Muscle of leg (tissue), 11 donors: ENCODE measurements around the gene RTL1. TPM values are rescaled to one million over a fixed set of nuclear protein-coding genes. Genes with fewer than 3 reads are reported as not detected.

Experiments
- DNase-seq: peaks from one replicate; pipeline ENCODE4 v3.0.0; 2013
- H3K27ac ChIP-seq: one replicate; pipeline ENCODE4 v1.5.1; 2013; ENCODE audit warnings: mild to moderate bottlenecking, low read length, control low read depth
- H3K27me3 ChIP-seq: one replicate; pipeline ENCODE4 v1.6.1; 2013; ENCODE audit warnings: low read length; ENCODE audit not compliant: control insufficient read depth, insufficient read depth
- H3K36me3 ChIP-seq: one replicate; pipeline ENCODE4 v1.6.1; 2013; ENCODE audit warnings: low read length; ENCODE audit not compliant: control insufficient read depth, insufficient read depth
- H3K4me1 ChIP-seq: one replicate; pipeline ENCODE4 v1.6.1; 2013; ENCODE audit warnings: low read length; ENCODE audit not compliant: control insufficient read depth, insufficient read depth
- H3K4me3 ChIP-seq: one replicate; pipeline ENCODE4 v1.5.1; 2013; ENCODE audit warnings: low read length, control low read depth
- H3K9me3 ChIP-seq: replicated peaks from 2 replicates; pipeline ENCODE4 v1.6.1; 2013; ENCODE audit warnings: low read depth, low read length; ENCODE audit not compliant: control insufficient read depth
- WGBS: methylation state at CpG from one replicate; pipeline ENCODE4 v1.1.5; 2013; ENCODE audit warnings: missing lambda C conversion rate; ENCODE audit not compliant: insufficient coverage; 5-methylcytosine and 5-hydroxymethylcytosine counted together
- polyA plus RNA-seq, 8 donors: library from polyadenylated mRNA; unstranded; fragments of 120-200 nt; gene quantifications; one replicate each; pipeline versions ENCODE4 v1.2.1 to v1.2.3, GENCODE V29; 2013; ENCODE audit warnings: inconsistent platforms in 1 of 8, low replicate concordance in 1 of 8; ENCODE audit not compliant: insufficient read length in 8 of 8, insufficient read depth in 1 of 8
- total RNA-seq: library from RNA; stranded (reverse); fragments of 120-200 nt; gene quantifications from one replicate; pipeline ENCODE4 v1.2.4, GENCODE V29; 2013

The RTL1 gene
- total and polyA plus RNA-seq, 9 donors, result 12.8 to 58.1 (median 43.0) TPM

- WGBS, result 82% methylated on average over 11 of the region's 11 CpGs
- H3K9me3 ChIP-seq, result no peaks in the 10 kb centered on the region
- peaks cover 73% of the 10 kb centered on the region for H3K4me1 ChIP-seq
- H3K36me3 ChIP-seq, result peaks cover 74% of the 10 kb centered on the region
- no peaks in the 10 kb centered on the region for H3K27me3 ChIP-seq
- no peak overlapping the region for H3K4me3 ChIP-seq
- DNase-seq, result no peak
- peak overlapping the region; percentile 67 for H3K27ac ChIP-seq
Observed at GRCh38 chr14:100883789-100884101, 19.8 kb downstream of the RTL1 start.

GRCh38 chr14:100882991-100883788 is 20.3 kb downstream of the RTL1 start:
- no peak overlapping the region for H3K4me3 ChIP-seq
- DNase-seq, result no peak
- H3K4me1 ChIP-seq, result peaks cover 79% of the 10 kb centered on the region
- 92% methylated on average over 46 of the region's 46 CpGs for WGBS
- H3K27me3 ChIP-seq, result no peaks in the 10 kb centered on the region
- H3K27ac ChIP-seq, result peak overlapping the region; percentile 67
- H3K36me3 ChIP-seq, result peaks cover 80% of the 10 kb centered on the region
- no peaks in the 10 kb centered on the region for H3K9me3 ChIP-seq

DNA sequence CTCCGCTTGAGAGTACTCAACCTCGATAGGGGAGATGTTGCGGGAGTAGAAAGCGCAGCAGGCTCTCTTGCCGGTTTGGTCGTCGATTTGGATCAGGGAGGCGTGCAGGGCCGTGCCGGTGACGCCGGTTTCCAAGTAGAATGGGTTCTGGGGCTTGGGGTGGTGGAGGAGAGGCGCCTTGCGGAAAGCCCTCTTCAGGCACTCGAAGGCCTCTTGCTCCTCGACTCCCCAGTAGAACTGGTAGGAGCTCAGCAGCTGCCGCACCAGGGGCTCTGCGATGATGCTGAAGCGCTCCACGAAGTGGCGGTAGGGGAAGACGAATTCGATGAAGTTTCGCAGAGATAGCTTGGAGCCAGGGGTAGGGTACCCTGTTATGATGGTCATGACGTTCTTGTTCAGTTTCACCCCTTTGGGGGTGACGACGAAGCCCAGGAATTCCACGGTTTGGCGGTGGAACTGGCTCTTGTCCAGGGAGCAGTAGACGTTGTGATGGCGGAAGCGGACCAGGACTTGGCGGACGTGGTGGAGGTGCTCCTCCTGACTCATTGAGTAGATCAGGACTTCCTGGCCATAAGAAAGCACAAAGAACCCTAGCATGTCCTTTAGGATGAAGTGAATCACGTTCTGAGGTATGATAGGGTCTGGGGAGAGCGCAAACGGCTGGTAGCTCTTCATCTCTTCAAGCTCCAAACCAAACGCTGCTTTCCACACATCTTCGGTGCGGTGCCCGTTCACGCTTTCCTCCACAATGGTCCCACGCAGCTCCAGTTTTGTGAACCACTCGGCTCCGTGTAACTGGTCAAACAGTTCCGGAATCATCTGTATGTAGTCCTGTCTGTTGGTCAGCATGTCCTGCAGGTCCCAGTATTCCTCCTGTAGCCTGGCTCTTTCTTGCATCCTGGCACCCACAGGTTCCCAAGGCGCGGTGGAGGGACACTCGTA is 21.2 kb downstream of the RTL1 start:
- no peaks in the 10 kb centered on the region for H3K9me3 ChIP-seq
- WGBS, result 95% methylated on average over 43 of the region's 49 CpGs
- H3K4me3 ChIP-seq, result peak overlapping the region; percentile 8
- H3K27me3 ChIP-seq, result no peaks in the 10 kb centered on the region
- peaks cover 78% of the 10 kb centered on the region for H3K4me1 ChIP-seq
- H3K27ac ChIP-seq, result peak overlapping the region; percentile 57
- no peak for DNase-seq
- peaks cover 84% of the 10 kb centered on the region for H3K36me3 ChIP-seq

DNA sequence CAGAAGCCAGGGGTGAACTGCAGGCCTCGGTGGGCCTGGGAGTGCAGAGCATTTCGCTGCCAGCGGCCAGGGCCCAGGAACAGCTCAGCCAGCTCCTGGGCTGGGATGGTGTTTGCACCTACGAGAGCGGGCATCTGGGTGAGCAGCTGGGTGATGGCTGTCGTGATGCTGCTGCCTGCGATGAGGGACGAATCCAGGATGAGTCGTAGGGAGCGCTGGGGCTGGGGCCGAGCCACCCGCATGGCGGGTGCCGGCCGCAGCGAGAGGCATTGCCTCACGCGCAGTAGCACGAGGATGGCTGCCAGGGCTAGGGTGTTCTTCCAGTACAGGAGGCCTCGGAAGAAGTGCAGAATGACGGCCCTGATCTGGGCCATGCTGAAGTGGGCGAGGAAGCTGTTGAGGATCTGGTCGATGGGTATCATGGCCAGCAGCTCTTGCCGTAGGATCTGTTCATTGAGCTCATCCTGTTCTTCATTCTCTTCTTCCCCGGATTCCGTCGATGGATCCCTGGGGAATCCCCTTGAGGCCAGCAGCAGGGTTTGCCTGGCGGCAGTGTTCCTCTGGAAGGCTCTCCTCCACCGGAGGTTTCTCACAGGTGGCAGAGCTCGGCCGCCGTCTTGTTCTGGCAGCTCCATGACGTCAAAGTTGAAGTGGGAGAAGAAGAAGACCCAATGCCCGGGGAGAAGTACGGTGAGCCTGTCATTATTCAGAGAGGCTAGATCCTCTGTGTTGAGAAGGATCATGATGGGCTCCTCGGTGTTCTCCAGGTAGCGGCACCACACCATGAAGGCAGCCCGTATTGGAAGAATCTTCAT is 22.1 kb downstream of the RTL1 start:
- Histone ChIP-seq H3K4me3 (peak overlapping the region; percentile 8), H3K36me3 (peaks cover 89% of the 10 kb centered on the region), H3K27me3 (no peaks in the 10 kb centered on the region), H3K27ac (peak overlapping the region; percentile 57), H3K4me1 (peaks cover 77% of the 10 kb centered on the region), H3K9me3 (no peaks in the 10 kb centered on the region)
- 91% methylated on average over 35 of the region's 38 CpGs for WGBS
- no peak for DNase-seq

GRCh38 chr14:100880271-100881101 is 23.0 kb downstream of the RTL1 start:
- H3K4me1 ChIP-seq, result peaks cover 79% of the 10 kb centered on the region
- 79% methylated on average over 27 of the region's 34 CpGs for WGBS
- no peaks in the 10 kb centered on the region for H3K9me3 ChIP-seq
- no peaks in the 10 kb centered on the region for H3K27me3 ChIP-seq
- H3K4me3 ChIP-seq, result no peak overlapping the region
- H3K36me3 ChIP-seq, result peaks cover 88% of the 10 kb centered on the region
- no peak for DNase-seq
- H3K27ac ChIP-seq, result peak overlapping the region; percentile 71

DNA sequence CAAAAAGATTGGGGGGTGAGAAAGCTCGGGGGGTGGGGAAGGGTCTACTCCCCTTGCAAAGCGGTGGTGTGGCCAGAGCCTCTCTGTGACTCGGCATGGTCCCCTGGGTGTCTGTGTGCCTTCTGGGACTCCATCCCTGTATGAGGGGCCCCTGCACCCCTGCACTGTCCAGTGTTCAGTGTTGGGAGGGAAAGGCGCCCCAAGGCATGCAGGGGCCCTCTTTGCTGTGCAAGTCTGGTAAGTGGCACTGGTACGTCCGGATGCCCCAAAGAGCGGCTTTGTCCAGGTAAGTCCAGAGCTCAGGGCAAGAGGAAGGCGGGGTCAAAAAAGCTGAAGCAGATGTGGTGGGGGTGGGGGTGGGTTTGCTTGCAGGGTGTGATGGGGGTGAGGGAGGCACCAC is 23.7 kb downstream of the RTL1 start:
- Histone ChIP-seq H3K4me1 (peaks cover 80% of the 10 kb centered on the region), H3K4me3 (peak overlapping the region; percentile 1), H3K27ac (peak overlapping the region; percentile 71), H3K36me3 (peaks cover 89% of the 10 kb centered on the region), H3K9me3 (no peaks in the 10 kb centered on the region), H3K27me3 (no peaks in the 10 kb centered on the region)
- no peak for DNase-seq
- WGBS, result 81% methylated on average over 7 of the region's 8 CpGs

DNA sequence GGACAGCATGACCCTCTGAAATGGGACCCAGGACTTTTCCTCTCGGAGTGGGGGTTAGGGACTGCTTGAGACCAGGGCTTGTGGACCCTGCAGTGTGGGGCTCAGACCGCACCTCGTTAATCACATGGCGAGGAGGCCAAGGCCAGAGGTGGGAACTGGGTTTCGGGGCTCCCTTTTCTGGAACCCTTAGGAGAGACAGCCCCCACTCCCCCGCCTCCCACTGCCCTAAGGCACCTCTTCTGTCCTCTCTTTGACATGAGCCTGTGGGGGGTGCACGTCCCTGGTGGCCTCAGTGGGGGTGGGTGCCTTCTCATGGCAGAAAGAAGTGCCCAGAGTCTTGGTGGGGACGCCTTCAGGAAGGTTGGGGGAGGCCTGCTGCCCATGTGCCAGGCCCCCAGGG is 24.3 kb downstream of the RTL1 start:
- Histone ChIP-seq H3K4me1 (peaks cover 80% of the 10 kb centered on the region), H3K27me3 (no peaks in the 10 kb centered on the region), H3K36me3 (peaks cover 89% of the 10 kb centered on the region), H3K9me3 (no peaks in the 10 kb centered on the region), H3K4me3 (no peak overlapping the region), H3K27ac (peak overlapping the region; percentile 71)
- 91% methylated on average over 5 of the region's 8 CpGs for WGBS
- DNase-seq, result no peak

DNA sequence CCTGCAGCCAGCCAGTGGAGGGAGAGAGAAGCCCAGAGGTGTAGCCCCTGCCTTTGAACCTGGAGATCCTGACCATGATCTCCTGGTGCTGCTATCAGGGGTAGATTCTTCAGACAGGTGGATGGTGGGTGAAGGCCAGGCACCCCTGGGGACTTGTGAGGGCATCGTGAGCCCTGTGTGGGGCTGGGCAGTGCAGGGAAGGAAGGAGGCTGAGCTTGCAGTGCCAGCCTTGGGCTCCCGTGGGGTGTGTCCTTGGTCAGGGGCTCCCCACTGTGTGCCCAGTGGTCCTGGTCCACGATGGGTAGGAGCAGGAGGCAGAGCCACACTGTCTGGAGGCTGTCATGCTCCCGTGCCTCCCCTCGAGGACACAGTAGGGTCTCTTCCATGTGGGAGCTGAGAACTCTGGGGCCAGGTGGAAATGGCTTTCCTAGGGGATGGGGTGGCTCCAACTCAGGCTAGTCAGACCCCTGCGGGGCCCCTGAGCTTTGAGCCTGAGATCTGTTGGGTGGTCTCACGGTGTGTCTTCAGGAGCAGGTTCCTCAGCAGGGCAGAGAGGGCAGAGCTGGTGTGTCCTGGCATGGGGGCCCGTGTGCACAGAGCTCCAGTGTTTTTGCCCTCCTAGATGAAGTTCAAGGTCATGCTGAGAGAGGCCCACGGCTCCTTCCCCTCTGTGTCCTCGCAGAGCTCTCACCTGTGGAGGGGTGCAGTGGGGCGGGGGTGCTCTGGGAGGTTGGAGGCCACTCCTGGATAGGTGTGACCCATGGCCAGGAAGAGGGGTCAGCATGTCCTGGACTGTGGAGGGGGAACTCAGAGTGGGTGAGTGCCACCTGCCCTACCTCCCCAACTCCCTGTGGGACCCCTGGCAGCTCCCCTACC is 25.0 kb downstream of the RTL1 start:
- peaks cover 79% of the 10 kb centered on the region for H3K4me1 ChIP-seq
- WGBS, result 72% methylated on average over 9 of the region's 11 CpGs
- peaks cover 89% of the 10 kb centered on the region for H3K36me3 ChIP-seq
- H3K27me3 ChIP-seq, result no peaks in the 10 kb centered on the region
- H3K27ac ChIP-seq, result peak overlapping the region; percentile 71
- no peak for DNase-seq
- H3K9me3 ChIP-seq, result no peaks in the 10 kb centered on the region
- no peak overlapping the region for H3K4me3 ChIP-seq
